AG04449 (cell line): ENCODE results near the gene ALB.

ENCODE experiments used
- CTCF ChIA-PET: fragments of 350-600 bp; formaldehyde crosslinking; extraction: SDS; loops from one replicate; lab custom pipeline; 2021; ENCODE audit warnings: antibody characterized with exemption; lab: Yijun Ruan, JAX
- POLR2A ChIA-PET: fragments of 400-600, 350-600 bp; formaldehyde crosslinking; extraction: SDS; loops from one replicate; lab custom pipeline; 2020; ENCODE audit warnings: antibody characterized with exemption, inconsistent platforms; lab: Yijun Ruan, JAX
- DNase-seq: peaks from one replicate; pipeline ENCODE4 v3.0.0-alpha.2; 2010; ENCODE audit warnings: low read depth, low spot score
- H3K4me3 ChIP-seq: 2 replicates; pipeline ENCODE4 v1.5.1; 2011; ENCODE audit warnings: low read depth, mild to moderate bottlenecking, control low read depth, low read length
- CTCF ChIP-seq: IDR thresholded peaks from one replicate; pipeline ENCODE4 v1.5.1; 2011; ENCODE audit warnings: mild to moderate bottlenecking, moderate library complexity, low read length, control low read depth, inconsistent platforms; ENCODE audit not compliant: insufficient read depth; ENCODE audit errors: missing control alignments

ALB gene

GRCh38 chr4:73392936-73393335 is 11.2 kb upstream of the ALB start:
- H3K4me3 ChIP-seq, result no peak overlapping the region
- CTCF ChIA-PET, result no interaction called here
- no peak for TF ChIP-seq CTCF
- no peak for DNase-seq
- POLR2A ChIA-PET, result no interaction called here

- no peak for TF ChIP-seq CTCF
- H3K4me3 ChIP-seq, result no peak overlapping the region
- ChIA-PET CTCF (no interaction called here), POLR2A (no interaction called here)
- DNase-seq, result no peak
These were observed 7.8 kb upstream of the ALB start for GRCh38 chr4:73396304-73396703.

GRCh38 chr4:73396993-73397972 is 6.8 kb upstream of the ALB start:
- TF ChIP-seq CTCF, result no peak
- ChIA-PET CTCF (interaction anchor here (0.8 kb wide), 1 partner anchor 42 kb away, joined by 3 read pairs; no protein-coding TSS in a partner anchor), POLR2A (no interaction called here)
- DNase-seq, result no peak
- no peak overlapping the region for H3K4me3 ChIP-seq

- POLR2A ChIA-PET, result no interaction called here
- no peak overlapping the region for H3K4me3 ChIP-seq
- CTCF ChIA-PET, result no interaction called here
- TF ChIP-seq CTCF, result no peak
- DNase-seq, result no peak
These were observed 2.7 kb upstream of the ALB start for GRCh38 chr4:73401412-73401811.

GRCh38 chr4:73404457-73404856 is 370 bp downstream of the ALB start:
- no peak for DNase-seq
- POLR2A ChIA-PET, result no interaction called here
- TF ChIP-seq CTCF, result no peak
- H3K4me3 ChIP-seq, result no peak overlapping the region
- CTCF ChIA-PET, result no interaction called here

- ChIA-PET POLR2A (interaction anchor here (0.7 kb wide), 1 partner anchor 256 kb away, joined by 3 read pairs; no protein-coding TSS in a partner anchor), CTCF (no interaction called here)
- H3K4me3 ChIP-seq, result no peak overlapping the region
- DNase-seq, result no peak
- TF ChIP-seq CTCF, result no peak
These were observed 1.1 kb downstream of the ALB start for GRCh38 chr4:73405138-73405537.
